ENCODE measurements around the gene CCM2L.

The CCM2L gene

GRCh38 chr20:32010101-32010500 lies at the start of gene CCM2L:
Gene CCM2L, plus strand, starts transcription at chr20:32010438. Its CDS starts 17 bp downstream, at chr20:32010455.
- DNase-seq, result no peak

GRCh38 chr20:31962761-31963160 lies 47.5 kb upstream of the CCM2L start:
- DNase-seq, result no peak

- DNase-seq, result no peak
Measured at GRCh38 chr20:31963889-31964288, 46.3 kb upstream of the CCM2L start.

GRCh38 chr20:31966991-31967655 lies 43.1 kb upstream of the CCM2L start:
- DNase-seq, result no peak

- no peak for DNase-seq
Measured at GRCh38 chr20:31967830-31968249, 42.4 kb upstream of the CCM2L start, which contains the start of gene XKR7. Gene XKR7, plus strand, starts transcription at chr20:31968151. Its CDS starts 25 bp downstream, at chr20:31968176.

GRCh38 chr20:31968291-31969126 lies 41.7 kb upstream of the CCM2L start:
- DNase-seq, result peak; percentile 87 to 90

GRCh38 chr20:31969991-31970390 lies 40.2 kb upstream of the CCM2L start:
- no peak for DNase-seq

- no peak for DNase-seq
Measured at GRCh38 chr20:31972471-31973021, 37.7 kb upstream of the CCM2L start.

GRCh38 chr20:31974296-31974695 lies 35.9 kb upstream of the CCM2L start:
- DNase-seq, result no peak

GRCh38 chr20:31974951-31975487 lies 35.2 kb upstream of the CCM2L start:
- no peak for DNase-seq

- no peak for DNase-seq
Measured at GRCh38 chr20:31975874-31976273, 34.4 kb upstream of the CCM2L start.

GRCh38 chr20:31977080-31977479 lies 33.2 kb upstream of the CCM2L start:
- no peak for DNase-seq

GRCh38 chr20:31979713-31980426 lies 30.4 kb upstream of the CCM2L start:
- DNase-seq, result no peak

- no peak for DNase-seq
Measured at GRCh38 chr20:31981784-31982183, 28.5 kb upstream of the CCM2L start.

GRCh38 chr20:31984981-31985471 lies 25.2 kb upstream of the CCM2L start:
- DNase-seq, result no peak

GRCh38 chr20:31987744-31988143 lies 22.5 kb upstream of the CCM2L start:
- DNase-seq, result no peak

GRCh38 chr20:31988430-31989015 lies 21.7 kb upstream of the CCM2L start:
- DNase-seq, result no peak

- DNase-seq, result no peak
Measured at GRCh38 chr20:31989030-31989645, 21.1 kb upstream of the CCM2L start.

GRCh38 chr20:31990641-31991338 lies 19.4 kb upstream of the CCM2L start:
- no peak for DNase-seq

- no peak for DNase-seq
Measured at GRCh38 chr20:31991339-31991705, 18.9 kb upstream of the CCM2L start.

GRCh38 chr20:31992086-31992485 lies 18.2 kb upstream of the CCM2L start:
- no peak for DNase-seq

Data from activated T-cell treated with anti-CD3 and anti-CD28 coated beads, Interleukin-2, amount 50 U/mL, for 48 hours (primary cell).